Left colon (tissue), 2 donors: ENCODE measurements around the gene ZDHHC11B. TPM values are rescaled to one million over a fixed set of nuclear protein-coding genes. Genes with fewer than 3 reads are reported as not detected.
"Not testable (repeated sequence)": the region's sequence is repeated elsewhere in the genome, so short reads cannot be mapped to it uniquely, and the experiment has no call there.

Experiments used
- ATAC-seq: fragments of 200-7000 bp; cut with Tn5 transposase; one replicate; pipeline ENCODE4 v1.9.1; 2020; ENCODE audit warnings: mild to moderate bottlenecking, moderate library complexity
- DNase-seq, 2 donors: peaks; one replicate each; pipeline ENCODE4 v3.0.0-alpha.2; 2020
- intact Hi-C, 2 donors: fragments of 100-400 bp; cut with DNase I in 1 of 2; cut with micrococcal nuclease in 1 of 2; formaldehyde crosslinking; loops; one replicate each; pipeline versions ENCODE4 v1.11.2 to v1.14.0; 2022; cut with DNase I, micrococcal nuclease
- total RNA-seq, 2 donors: library from RNA; stranded (reverse); fragmentation: NEBNext Ultra II Directional; extraction: Animal tissue kit (Norgen Biotek cat#: 25700); gene quantifications; one replicate each; pipeline ENCODE4 v1.2.1, GENCODE V29; 2021
- donor health status: DM: no; HTN: no; CAD: no.
- donor health status: DM: yes; HTN: yes; CAD: no.

ZDHHC11B gene
- total RNA-seq, 2 donors from 2014 or later: 1.5 to 15.9 TPM

DNA sequence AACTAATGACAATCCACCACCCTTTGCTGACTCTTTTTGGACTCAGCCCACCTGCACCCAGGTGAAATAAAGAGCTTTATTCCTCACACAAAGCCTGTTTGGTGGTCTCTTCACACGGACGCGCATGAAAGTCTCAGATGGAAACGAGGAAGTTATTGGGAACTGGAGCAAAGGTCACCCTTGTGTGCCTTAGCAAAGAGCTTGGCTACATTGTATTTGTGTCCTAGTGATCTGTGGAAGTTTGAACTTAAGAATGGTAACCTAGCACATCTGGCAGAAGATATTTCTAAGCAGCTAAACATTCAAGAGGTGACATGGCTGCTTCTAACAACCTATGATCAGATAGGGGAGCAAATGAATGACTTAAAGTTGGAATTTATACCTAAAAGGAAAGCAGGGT lies 76.2 kb downstream of the ZDHHC11B start:
- ATAC-seq: peak; percentile 94
- DNase-seq, intact Hi-C loops: not testable (repeated sequence)

DNA sequence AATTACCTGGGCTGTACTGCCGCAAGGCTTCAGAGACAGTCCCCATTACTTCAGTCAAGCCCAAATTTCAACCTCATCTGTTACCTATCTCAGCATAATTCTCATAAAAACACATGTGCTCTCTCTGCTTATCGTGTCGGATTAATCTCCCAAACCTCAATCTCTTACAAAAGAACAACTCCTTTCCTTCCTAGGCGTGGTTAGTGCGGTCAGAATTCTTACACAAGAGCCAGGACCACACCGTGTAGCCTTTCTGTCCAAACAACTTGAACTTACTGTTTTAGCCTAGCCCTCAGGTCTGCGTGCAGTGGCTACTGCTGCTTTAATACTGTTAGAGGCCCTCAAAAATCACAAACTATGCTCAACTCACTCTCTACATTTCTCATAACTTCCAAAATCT lies 78.4 kb downstream of the ZDHHC11B start:
- intact Hi-C loops, DNase-seq, ATAC-seq: not testable (repeated sequence)

DNA sequence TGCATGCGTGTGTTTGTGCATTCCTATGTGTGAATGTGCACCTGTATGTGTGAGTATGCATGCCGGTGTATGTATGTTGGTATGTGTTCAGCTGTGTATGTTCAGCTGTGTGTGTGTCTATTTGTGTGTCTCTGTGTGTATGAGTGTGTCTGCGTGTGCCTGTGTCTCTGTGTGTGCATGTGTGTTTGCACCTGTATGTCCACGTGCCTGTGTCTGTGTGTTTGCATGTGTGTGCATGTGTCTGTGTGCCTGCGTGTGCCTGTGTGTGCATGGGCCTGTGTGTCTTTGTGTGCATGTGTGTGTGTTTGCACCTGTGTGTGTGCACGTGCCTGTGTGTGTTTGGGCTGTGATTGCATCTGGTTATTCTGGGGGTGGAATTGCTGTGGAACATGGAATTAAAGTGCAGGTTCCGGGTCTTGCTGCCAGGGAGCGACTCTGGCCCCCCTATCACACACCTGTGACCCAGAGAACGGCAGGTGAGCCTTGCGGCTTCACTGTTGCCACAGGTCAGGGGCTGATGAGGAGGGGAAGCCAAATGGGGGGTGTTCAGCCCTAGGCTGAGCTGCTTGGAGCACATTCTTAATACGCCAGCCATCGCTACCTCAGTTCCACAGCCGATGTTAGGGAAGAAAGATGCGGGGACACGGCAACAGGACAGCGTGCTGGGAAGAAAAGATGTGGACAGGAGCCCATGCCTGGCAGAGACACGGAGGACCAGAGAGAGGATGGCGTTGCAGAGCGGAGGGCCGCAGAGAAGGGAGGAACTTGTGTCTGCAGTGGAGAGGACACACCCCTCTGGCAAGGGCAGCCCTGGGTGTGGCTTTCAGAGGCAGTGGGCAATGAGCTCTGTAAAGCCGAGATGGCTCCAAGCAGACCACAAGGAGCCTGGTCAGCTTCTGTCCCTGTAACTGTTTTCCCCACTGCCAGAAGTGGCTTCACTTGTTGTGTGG lies 87.5 kb downstream of the ZDHHC11B start:
- DNase-seq, ATAC-seq: not testable (repeated sequence)
- intact Hi-C loops: loop anchor here in 1 of 2 donors (10.0 kb wide), 1 partner anchor 88 kb away; the partner anchor contains the start of gene ZDHHC11B

DNA sequence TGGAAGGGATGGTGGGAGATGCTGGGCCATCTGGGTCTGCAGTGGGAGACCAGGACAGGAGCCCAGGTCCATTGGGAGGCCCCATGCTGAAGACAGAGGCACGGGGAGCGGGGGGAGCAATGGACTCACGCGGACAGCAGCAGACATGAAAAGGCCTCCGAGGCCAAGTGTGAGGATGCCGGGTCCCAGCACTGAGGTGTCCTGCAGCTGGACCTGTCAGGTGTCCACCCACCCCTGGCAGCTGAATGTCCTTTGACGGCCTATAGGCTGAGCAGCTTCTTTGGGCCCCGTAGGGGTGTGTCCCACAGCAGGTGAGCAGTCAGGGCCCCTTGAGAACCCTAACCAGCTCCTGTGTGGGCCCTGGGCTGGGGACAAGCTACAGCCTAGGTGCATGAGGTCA lies 88.3 kb downstream of the ZDHHC11B start:
- ATAC-seq, DNase-seq: not testable (repeated sequence)
- intact Hi-C loops: loop anchor here in 1 of 2 donors (10.0 kb wide), 1 partner anchor 89 kb away; the partner anchor contains the start of gene ZDHHC11B

DNA sequence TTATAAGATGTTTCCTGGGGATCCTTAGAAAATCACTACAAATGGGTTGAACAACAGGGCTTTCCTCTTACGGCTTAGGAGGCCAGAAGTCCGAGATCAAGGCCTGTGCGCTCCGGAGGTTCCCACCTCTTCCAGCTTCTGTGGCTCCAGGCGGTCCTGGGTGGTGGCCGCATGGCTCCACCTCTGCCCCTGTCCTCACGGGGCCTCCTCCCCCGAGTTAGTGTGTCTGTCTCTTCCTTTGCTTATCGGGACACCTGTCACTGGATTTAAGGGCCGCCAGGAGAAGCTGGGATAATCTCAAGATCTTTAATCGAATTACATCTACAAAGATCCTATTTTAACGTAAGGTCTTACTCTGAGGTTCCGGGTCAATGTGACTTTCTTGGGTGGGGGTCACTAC lies 89.1 kb downstream of the ZDHHC11B start:
- intact Hi-C loops: loop anchor here in 1 of 2 donors (10.0 kb wide), 1 partner anchor 89 kb away; the partner anchor contains the start of gene ZDHHC11B
- DNase-seq, ATAC-seq: not testable (repeated sequence)

DNA sequence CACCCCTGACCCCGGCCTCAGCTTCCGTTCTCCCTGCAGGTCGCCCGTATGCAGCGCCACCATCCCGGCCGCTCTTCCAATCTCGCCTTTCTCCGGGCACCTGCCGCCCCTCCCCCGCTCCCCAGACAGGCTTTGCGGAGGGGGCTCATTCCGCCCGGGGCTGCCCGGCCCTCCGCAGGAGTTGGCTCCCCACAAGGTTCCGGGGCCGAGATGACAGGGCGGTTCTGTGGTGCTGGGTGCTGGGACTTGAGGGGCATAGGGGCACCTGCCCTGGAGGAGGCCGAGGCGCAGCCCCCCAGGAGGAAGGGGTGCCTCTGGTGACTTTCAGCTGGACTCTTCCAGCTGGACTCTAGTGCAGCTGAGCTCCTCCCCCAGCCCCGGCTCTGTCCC lies 90.5 kb downstream of the ZDHHC11B start:
- not testable (repeated sequence) for DNase-seq, ATAC-seq
- intact Hi-C loops: loop anchor here in 1 of 2 donors (10.0 kb wide), 1 partner anchor 91 kb away; the partner anchor contains the start of gene ZDHHC11B

DNA sequence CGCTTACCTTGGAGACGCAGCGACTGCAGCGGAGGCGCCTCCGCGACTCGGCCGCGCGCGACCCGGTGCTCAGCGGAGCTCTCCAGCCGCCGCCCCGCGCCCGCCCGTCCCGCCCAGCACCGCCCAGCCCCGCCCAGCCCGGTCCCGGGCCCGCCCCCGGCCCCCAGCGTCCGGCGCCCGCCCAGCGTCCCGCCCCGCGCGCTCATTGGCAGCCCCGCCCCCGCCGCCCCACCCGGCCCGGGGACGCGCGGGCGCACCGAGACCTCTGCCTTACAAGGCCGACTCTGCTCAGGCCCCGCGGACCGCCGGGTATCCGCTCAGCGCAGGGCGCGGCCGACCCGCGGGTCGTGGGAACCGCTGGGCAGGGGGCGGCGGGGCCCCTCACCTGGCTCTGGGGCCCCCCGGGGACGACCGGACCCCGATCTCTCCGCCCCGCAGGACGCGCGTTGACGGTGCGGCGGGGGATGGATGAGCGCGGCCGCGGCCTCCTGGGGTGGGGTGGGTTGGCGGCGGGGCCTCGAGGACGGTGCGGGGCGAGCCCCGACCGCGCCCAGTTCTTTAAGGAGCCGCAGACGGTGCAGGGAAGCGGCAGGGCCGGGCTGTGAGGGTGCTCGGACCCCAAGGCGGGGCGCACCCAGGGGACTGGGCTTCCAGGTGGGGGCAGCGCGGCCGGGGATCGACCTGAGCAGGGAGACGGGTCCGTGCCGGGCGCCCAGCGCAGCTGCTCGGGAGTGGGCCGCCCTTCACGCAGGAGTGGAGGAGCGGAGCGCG lies 91.1 kb downstream of the ZDHHC11B start, which contains the start of gene TPPP:
TPPP (minus strand) TSS at position 82 of the 771 bp plus-strand sequence. CDS start 15,292 bp downstream, outside the sequence.
- intact Hi-C loops: loop anchor here in 1 of 2 donors (10.0 kb wide), 1 partner anchor 91 kb away; the partner anchor contains the start of gene ZDHHC11B
- DNase-seq (peak; percentile 92 to 95), ATAC-seq (peak; percentile 93)

DNA sequence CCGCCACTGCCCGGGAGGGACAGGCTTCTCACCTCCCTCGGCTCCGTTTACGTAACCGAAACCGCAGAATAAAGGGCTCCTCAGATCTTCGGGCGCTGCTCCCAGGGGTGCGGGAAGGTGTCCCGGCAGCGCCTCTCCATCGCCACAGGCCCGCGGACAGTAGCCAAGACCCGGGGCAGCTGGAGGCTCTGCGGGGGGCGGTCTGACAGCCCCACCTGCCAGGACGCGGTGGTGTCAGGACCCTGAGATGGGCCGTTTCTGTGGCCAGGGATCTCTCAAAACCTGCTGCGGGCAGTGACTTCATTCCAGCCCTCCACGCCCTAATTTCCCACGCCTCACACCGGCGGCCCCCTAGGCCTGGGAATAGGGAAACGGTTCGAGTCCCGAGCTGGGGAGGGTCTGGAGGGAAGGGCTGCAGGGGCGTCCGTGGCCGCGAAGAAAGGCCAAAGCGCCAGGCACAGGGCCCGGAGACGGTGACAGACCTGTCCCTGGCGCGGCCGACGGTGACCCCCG lies 91.9 kb downstream of the ZDHHC11B start:
- DNase-seq, ATAC-seq: not testable (repeated sequence)
- intact Hi-C loops: loop anchor here in 1 of 2 donors (10.0 kb wide), 1 partner anchor 92 kb away; the partner anchor contains the start of gene ZDHHC11B

DNA sequence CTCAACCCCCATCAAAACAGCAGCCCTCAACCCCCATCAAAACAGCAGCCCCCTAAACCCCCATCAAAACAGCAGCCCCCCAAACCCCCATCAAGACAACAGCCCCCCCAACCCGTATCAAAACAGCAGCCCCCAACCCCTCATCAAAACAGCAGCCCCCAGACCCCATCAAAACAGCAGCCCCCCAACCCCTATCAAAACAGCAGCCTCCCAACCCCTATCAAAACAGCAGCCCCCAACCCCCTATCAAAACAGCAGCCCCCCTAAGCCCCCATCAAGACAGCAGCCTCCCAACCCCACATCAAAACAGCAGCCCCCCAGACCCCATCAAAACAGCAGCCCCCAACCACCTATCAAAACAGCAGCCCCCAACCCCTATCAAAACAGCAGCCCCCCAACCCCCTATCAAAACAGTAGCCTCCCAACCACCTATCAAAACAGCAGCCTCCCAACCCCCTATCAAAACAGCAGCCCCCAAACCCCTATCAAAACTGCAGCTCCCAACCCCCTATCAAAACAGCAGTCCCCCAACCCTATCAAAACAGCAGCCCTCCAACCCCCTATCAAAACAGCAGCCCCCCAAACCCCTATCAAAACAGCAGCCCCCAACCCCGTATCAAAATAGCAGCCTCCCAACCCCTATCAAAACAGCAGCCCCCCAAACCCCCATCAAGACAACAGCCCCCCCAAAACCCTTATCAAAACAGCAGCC lies 92.6 kb downstream of the ZDHHC11B start:
- no peak for DNase-seq
- intact Hi-C loops: loop anchor here in 1 of 2 donors (10.0 kb wide), 1 partner anchor 93 kb away; the partner anchor contains the start of gene ZDHHC11B
- ATAC-seq: no peak

DNA sequence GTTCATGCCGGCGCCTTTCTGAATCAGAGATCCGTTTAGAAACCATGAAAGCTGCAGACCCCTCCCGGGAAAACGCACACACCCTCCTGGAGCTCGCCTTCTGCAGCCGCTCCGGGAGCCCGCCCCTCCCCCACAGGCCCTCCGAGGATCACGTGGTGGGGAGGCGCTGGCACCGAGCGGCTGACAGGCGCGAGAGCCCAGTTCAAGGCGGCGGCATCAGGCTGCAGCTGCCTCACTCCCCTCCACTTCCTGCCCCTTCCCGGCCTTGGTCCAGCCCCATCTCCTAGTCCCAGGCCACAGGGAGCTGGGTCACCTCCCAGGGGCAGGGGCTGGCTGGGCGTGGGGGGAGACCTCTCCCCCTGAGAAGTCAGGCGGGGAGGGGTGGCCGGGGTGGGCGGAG lies 93.5 kb downstream of the ZDHHC11B start:
- not testable (repeated sequence) for DNase-seq
- ATAC-seq: peak; percentile 31
- intact Hi-C loops: loop anchor here in 1 of 2 donors (10.0 kb wide), 1 partner anchor 94 kb away; the partner anchor contains the start of gene ZDHHC11B

DNA sequence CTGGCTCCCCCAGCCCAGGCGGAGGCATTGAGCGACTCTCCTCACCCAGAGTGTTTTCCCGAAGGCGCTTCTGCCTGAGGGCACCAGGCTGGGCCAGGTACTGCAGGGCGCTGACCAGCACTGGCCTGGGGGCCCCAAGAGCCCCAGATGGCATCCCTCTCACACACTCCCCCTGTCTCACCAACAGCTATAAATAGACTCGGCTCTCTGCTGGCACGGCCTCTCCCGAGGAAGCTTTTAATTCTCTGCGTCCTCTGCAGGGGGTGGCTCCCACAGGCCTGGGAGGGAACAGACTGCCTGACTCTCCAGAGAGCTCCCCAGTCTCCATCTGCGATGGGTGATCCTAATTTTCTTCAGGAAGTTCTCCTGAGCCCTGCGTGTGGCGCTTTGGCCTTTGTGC lies 94.2 kb downstream of the ZDHHC11B start:
- not testable (repeated sequence) for ATAC-seq, DNase-seq
- intact Hi-C loops: loop anchor here in 1 of 2 donors (10.0 kb wide), 1 partner anchor 95 kb away; the partner anchor contains the start of gene ZDHHC11B

DNA sequence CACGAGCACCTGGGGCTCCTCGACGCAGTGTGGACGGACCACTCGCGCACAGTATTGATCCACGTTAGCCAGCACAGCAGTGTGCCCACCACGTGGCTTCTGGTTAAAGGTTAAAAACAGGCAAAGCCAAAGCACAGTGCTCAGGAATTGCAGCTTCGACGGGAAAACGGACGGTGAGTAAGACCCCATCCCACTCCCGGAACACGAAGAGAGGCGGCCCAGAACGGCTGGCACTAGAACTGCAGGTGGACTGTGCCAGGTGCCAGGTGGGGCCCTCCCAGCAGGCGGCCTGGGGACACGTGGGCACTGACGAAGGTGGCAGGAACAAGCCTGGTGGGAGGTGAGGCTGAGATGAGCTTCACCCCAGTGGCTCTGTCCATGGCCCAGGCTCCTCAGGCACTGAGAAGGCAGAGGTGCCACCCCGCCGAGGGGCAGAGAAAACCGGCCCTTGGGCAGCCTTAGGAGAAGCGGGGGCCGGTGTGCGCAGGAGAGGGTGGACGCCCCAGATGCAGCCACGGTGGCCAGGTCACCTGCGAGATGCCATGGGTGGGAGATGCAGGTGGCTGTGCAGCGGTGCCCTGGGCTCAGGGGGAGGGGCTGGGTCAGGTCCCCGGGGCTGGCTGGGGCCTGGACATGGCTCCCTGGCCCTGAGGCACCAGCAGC lies 96.0 kb downstream of the ZDHHC11B start:
- intact Hi-C loops, ATAC-seq: not testable (repeated sequence)
- peak in 1 of 2 donors; percentile 23 for DNase-seq

DNA sequence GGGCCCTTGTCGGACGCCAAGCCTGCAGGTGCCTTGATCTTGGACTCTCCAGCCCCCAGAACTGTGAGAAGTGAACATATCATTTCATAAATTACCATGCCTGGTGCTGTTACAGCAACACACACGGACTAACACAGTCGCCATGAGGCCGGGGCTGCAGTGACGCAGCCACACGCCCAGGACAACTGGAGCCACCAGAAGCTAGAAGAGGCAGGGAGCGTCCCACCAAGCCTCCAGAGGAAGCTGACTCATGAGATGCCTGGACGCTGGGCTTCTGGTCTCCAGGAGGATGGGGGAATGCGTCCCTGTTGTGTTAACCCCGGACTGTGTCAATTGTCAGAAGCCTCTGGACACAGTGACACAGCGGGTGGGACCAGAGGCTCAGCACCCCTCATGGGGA lies 97.6 kb downstream of the ZDHHC11B start:
- intact Hi-C loops, ATAC-seq, DNase-seq: not testable (repeated sequence)

DNA sequence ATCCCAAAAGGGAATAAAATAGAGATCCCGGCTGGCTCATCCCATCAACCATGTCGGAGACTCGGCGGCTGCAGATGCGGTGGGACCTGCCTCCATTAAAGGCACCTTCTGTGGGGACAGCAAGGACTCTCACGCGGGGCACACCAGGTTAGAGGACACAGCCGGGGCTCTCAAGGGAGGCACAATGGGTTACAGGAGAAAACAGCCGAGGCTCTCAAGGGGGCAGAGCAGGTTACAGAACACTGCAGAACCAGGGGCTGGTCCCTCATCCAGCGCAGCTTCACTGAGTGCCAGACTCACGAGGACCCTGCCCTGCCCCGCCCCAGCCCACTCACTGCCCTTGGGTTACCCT lies 98.4 kb downstream of the ZDHHC11B start:
- ATAC-seq, DNase-seq, intact Hi-C loops: not testable (repeated sequence)

DNA sequence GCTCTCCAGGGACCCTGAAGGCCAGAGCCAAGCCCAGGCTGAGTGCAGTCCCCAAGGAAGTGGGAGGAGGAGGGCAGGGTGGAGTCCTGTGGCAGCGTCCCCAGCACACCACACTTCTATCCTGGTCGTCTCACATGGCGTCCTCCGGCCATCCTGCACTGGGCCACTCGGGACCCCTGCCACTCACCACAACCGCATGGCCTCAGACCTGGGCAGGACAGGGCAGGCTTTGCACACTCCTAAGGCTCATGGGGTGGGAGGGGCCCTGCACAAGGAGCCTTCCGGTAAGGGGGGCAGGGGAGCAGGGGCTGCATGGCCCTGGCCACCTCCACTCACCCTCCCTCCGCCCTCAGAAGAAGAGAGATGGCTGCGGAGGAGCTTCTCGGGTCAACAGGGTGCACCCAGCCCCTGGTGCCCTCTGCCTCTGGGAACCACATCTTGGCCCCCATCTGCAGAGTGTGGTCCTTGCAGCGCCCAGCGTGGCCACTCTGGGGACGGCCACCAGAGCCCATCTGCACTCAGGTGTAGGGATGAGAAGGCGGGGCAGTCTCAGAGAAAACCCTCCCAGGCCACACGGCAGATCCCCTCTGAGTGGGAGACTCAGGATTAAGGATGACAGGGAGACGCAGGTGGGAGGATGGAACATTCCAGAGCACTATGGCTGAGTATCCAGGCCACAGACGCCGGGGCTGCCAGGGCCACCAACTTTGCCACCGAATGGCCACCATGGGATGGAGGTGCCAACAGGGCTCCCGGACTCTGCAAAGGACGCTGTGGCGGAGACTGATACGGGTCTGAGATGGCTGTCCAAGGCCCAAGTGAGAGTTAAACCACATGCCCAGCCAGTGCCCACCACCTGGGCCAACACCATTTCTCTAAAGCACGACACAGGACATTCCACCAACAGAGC lies 99.0 kb downstream of the ZDHHC11B start:
- ATAC-seq: no peak
- intact Hi-C loops: no loop called here
- DNase-seq: no peak

DNA sequence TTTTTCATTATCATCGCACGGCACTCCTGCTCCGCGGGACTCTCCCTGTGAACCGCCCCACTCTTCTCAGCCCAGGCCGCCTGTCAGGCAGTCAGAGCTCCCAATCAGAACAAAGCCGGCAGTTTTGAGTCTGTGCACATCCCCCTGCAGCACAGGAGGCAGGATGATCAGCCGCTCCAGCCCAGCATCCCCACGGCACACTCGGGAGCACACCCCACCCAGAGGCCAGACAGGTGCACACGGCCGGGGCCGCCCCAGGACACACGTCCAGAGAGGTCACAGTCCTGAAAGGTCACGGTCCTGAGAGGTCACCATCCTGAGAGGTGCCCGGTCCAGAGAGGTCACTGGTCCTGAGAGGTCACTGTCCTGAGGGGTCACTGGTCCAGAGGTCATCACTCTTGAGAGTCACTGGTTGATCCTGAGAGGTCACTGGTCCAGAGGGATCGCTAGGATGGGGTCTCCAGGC lies 99.7 kb downstream of the ZDHHC11B start:
- DNase-seq (no peak), ATAC-seq (no peak)
- intact Hi-C loops: no loop called here
